Liver (tissue), 3 donors: ENCODE measurements around the gene LRRC8B.

Source experiments
- ATF3 ChIP-seq: IDR thresholded peaks from 2 replicates; pipeline ENCODE4 v1.6.1; 2016; ENCODE audit warnings: antibody characterized with exemption
- CTCF ChIP-seq: fragments of 150-350 bp; IDR thresholded peaks from 2 replicates; pipeline ENCODE4 v1.5.1; 2017; ENCODE audit warnings: improper control_type of control experiment, low read depth, low read length; ENCODE audit not compliant: missing input control
- EGR1 ChIP-seq, 2 donors: IDR thresholded peaks; 2 replicates each; pipeline ENCODE4 v1.6.1; 2016 to 2018; ENCODE audit warnings: antibody characterized with exemption in 2 of 2, low read depth in 2 of 2
- HNF4A ChIP-seq, 2 donors: conservative IDR thresholded peaks; 2 replicates each; pipeline ENCODE4 v1.6.1; 2016; ENCODE audit warnings: antibody characterized with exemption in 2 of 2, mild to moderate bottlenecking in 2 of 2
- JUND ChIP-seq, 2 donors: IDR thresholded peaks; 2 replicates each; pipeline ENCODE4 v1.6.1; 2016; ENCODE audit warnings: antibody characterized with exemption in 2 of 2
- MAX ChIP-seq: IDR thresholded peaks from 2 replicates; pipeline ENCODE4 v1.6.1; 2016; ENCODE audit warnings: antibody characterized with exemption
- RAD21 ChIP-seq, 2 donors: IDR thresholded peaks; 2 replicates each; pipeline ENCODE4 v1.6.1; 2016; ENCODE audit warnings: antibody characterized with exemption in 2 of 2, mild to moderate bottlenecking in 2 of 2
- REST ChIP-seq: IDR thresholded peaks from 2 replicates; pipeline ENCODE4 v1.6.1; 2016; ENCODE audit warnings: antibody characterized with exemption, mild to moderate bottlenecking
- TAF1 ChIP-seq: conservative IDR thresholded peaks from 2 replicates; pipeline ENCODE4 v1.6.1; 2016; ENCODE audit warnings: antibody characterized with exemption, mild to moderate bottlenecking
- YY1 ChIP-seq: IDR thresholded peaks from 2 replicates; pipeline ENCODE4 v1.6.1; 2016; ENCODE audit warnings: antibody characterized with exemption, mild to moderate bottlenecking
- ZBTB33 ChIP-seq: IDR thresholded peaks from 2 replicates; pipeline ENCODE4 v1.6.1; 2016; ENCODE audit warnings: antibody characterized with exemption
- donor health status: healthy.
- donor health status: healthy.

GRCh38 chr1:89603651-89604413 lies 79.2 kb downstream of the LRRC8B start:
- no peak for TF ChIP-seq RAD21 (IDR thresholded peaks at IDR 0.05)
- no peak for TF ChIP-seq CTCF
- no peak for TF ChIP-seq REST
- TF ChIP-seq TAF1, result no peak
- TF ChIP-seq ATF3, result no peak
- no peak for TF ChIP-seq YY1
- TF ChIP-seq ZBTB33, result no peak
- no peak for TF ChIP-seq HNF4A (conservative IDR thresholded peaks at IDR 0.05)
- TF ChIP-seq EGR1 (IDR thresholded peaks at IDR 0.05; ENCODE audit: low read depth in 2 of 2), result no peak
- TF ChIP-seq MAX, result no peak
- no peak for TF ChIP-seq JUND (IDR thresholded peaks at IDR 0.05)
